ENCODE results near the gene MAP3K12.

MAP3K12 gene

DNA sequence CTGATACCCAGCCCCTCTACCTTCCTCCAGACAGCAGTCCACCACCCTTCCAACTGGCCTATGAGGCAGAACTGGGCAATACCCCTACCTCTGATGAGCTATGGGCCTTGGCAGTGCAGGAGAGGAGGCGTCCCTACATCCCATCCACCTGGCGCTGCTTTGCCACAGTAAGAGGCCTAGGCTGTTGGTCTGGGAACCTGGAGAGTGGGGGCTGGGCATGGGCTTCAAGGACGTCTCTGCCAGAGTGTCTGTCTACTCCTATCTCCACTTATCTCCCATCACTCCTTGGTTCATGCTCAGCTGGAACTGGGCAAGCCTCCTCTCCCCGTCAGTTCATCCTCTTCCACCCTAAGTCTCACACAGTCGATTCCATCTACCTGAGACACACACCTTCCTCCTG lies 69.1 kb downstream of the MAP3K12 start:
- no peak for DNase-seq
